Liver (tissue), 9 donors: ENCODE results near the gene RASSF10. TPM values are rescaled to one million over a fixed set of nuclear protein-coding genes. Genes with fewer than 3 reads are reported as not detected.

ENCODE experiments used
- DNase-seq: peaks from one replicate; pipeline ENCODE4 v3.0.0-alpha.2; 2017; ENCODE audit warnings: low spot score
- H3K27ac ChIP-seq, 2 donors: one replicate each; pipeline ENCODE4 v1.7.0; 2013; ENCODE audit warnings: inconsistent platforms in 2 of 2, low read length in 2 of 2, control low read depth in 1 of 2, low read depth in 1 of 2, mild to moderate bottlenecking in 1 of 2
- H3K27me3 ChIP-seq, 4 donors: one replicate each; pipeline versions ENCODE4 v1.6.1 to v1.7.0; 2013; ENCODE audit warnings: low read length in 3 of 4, inconsistent platforms in 1 of 4, mild to moderate bottlenecking in 1 of 4, moderate library complexity in 1 of 4; ENCODE audit not compliant: control insufficient read depth in 4 of 4, insufficient read depth in 4 of 4
- H3K36me3 ChIP-seq, 4 donors: one replicate each; pipeline versions ENCODE4 v1.6.1 to v1.7.0; 2013; ENCODE audit warnings: low read length in 3 of 4, mild to moderate bottlenecking in 3 of 4, low read depth in 1 of 4, moderate library complexity in 1 of 4; ENCODE audit not compliant: control insufficient read depth in 4 of 4, insufficient read depth in 3 of 4
- H3K4me1 ChIP-seq, 4 donors: one replicate each; pipeline versions ENCODE4 v1.6.1 to v1.7.0; 2013; ENCODE audit warnings: low read length in 3 of 4, mild to moderate bottlenecking in 3 of 4, moderate library complexity in 1 of 4; ENCODE audit not compliant: control insufficient read depth in 4 of 4, insufficient read depth in 4 of 4
- H3K4me3 ChIP-seq, 3 donors: one replicate each; pipeline versions ENCODE4 v1.6.1 to v1.7.0; 2013; ENCODE audit warnings: low read length in 3 of 3, control low read depth in 1 of 3, low read depth in 1 of 3, mild to moderate bottlenecking in 1 of 3
- H3K9ac ChIP-seq, 2 donors: one replicate each; pipeline ENCODE4 v1.7.0; 2013; ENCODE audit warnings: low read length in 2 of 2, mild to moderate bottlenecking in 2 of 2, moderate library complexity in 2 of 2, control low read depth in 1 of 2, low read depth in 1 of 2
- H3K9me3 ChIP-seq, 4 donors: one replicate each; pipeline versions ENCODE4 v1.6.1 to v1.7.0; 2013; ENCODE audit warnings: low read length in 3 of 4; ENCODE audit not compliant: control insufficient read depth in 4 of 4
- EGR1 ChIP-seq, 2 donors: IDR thresholded peaks; 2 replicates each; pipeline ENCODE4 v1.6.1; 2016 to 2018; ENCODE audit warnings: antibody characterized with exemption in 2 of 2, low read depth in 2 of 2
- FOXA1 ChIP-seq: IDR thresholded peaks from 2 replicates; pipeline ENCODE4 v1.6.1; 2016; ENCODE audit warnings: antibody characterized with exemption
- FOXA2 ChIP-seq: IDR thresholded peaks from 2 replicates; pipeline ENCODE4 v1.6.1; 2016; ENCODE audit warnings: antibody characterized with exemption
- GABPA ChIP-seq, 2 donors: IDR thresholded peaks in 1 of 2; conservative IDR thresholded peaks in 1 of 2; 2 replicates each; pipeline ENCODE4 v1.6.1; 2016; ENCODE audit warnings: antibody characterized with exemption in 2 of 2, mild to moderate bottlenecking in 1 of 2, moderate library complexity in 1 of 2
- HNF4A ChIP-seq, 2 donors: conservative IDR thresholded peaks; 2 replicates each; pipeline ENCODE4 v1.6.1; 2016; ENCODE audit warnings: antibody characterized with exemption in 2 of 2, mild to moderate bottlenecking in 2 of 2
- HNF4G ChIP-seq: IDR thresholded peaks from 2 replicates; pipeline ENCODE4 v1.6.1; 2016; ENCODE audit warnings: antibody characterized with exemption
- JUND ChIP-seq, 2 donors: IDR thresholded peaks; 2 replicates each; pipeline ENCODE4 v1.6.1; 2016; ENCODE audit warnings: antibody characterized with exemption in 2 of 2
- NR2F2 ChIP-seq: IDR thresholded peaks from 2 replicates; pipeline ENCODE4 v1.6.1; 2016; ENCODE audit warnings: antibody characterized with exemption
- RAD21 ChIP-seq, 2 donors: IDR thresholded peaks; 2 replicates each; pipeline ENCODE4 v1.6.1; 2016; ENCODE audit warnings: antibody characterized with exemption in 2 of 2, mild to moderate bottlenecking in 2 of 2
- RXRA ChIP-seq, 2 donors: IDR thresholded peaks; 2 replicates each; pipeline ENCODE4 v1.6.1; 2017 to 2018; ENCODE audit warnings: antibody characterized with exemption in 2 of 2, mild to moderate bottlenecking in 1 of 2
- SP1 ChIP-seq: IDR thresholded peaks from 2 replicates; pipeline ENCODE4 v1.6.1; 2018; ENCODE audit warnings: antibody characterized with exemption, mild to moderate bottlenecking
- TAF1 ChIP-seq: conservative IDR thresholded peaks from 2 replicates; pipeline ENCODE4 v1.6.1; 2016; ENCODE audit warnings: antibody characterized with exemption, mild to moderate bottlenecking
- YY1 ChIP-seq: IDR thresholded peaks from 2 replicates; pipeline ENCODE4 v1.6.1; 2016; ENCODE audit warnings: antibody characterized with exemption, mild to moderate bottlenecking
- WGBS: extraction: QIAGEN DNeasy Blood & Tissue Kit; methylation state at CpG from one replicate; pipeline ENCODE4 v1.1.7; 2013; 5-methylcytosine and 5-hydroxymethylcytosine counted together
- polyA plus RNA-seq, 2 donors: library from polyadenylated mRNA; stranded (reverse) in 1 of 2; unstranded in 1 of 2; fragments of 200-250 nt in 1 of 2; fragments of >200 nt in 1 of 2; fragmentation: Nextera tagmentation in 1 of 2; extraction: Ambion mirVana in 1 of 2; gene quantifications; one replicate each; pipeline versions ENCODE4 v1.2.1 to v1.2.3, GENCODE V29; 2013 to 2015
- total RNA-seq, 2 donors: library from RNA; depleted of rRNA; stranded (reverse); fragments of >200 nt; gene quantifications; one replicate each; pipeline ENCODE4 v1.2.3, GENCODE V29; 2014
- TF ChIP-seq, protein P1 (sequence below): IDR thresholded peaks from 2 replicates; pipeline ENCODE4 v1.6.1; 2016; ENCODE audit warnings: antibody characterized with exemption
- TF ChIP-seq, protein P2 (sequence below): fragments of 150-350 bp; IDR thresholded peaks from 2 replicates; pipeline ENCODE4 v1.5.1; 2017; ENCODE audit warnings: improper control_type of control experiment, low read depth, low read length; ENCODE audit not compliant: missing input control
- TF ChIP-seq, protein P3 (sequence below): IDR thresholded peaks from 2 replicates; pipeline ENCODE4 v1.6.1; 2016; ENCODE audit warnings: antibody characterized with exemption
- TF ChIP-seq, protein P4 (sequence below): IDR thresholded peaks from 2 replicates; pipeline ENCODE4 v1.6.1; 2016; ENCODE audit warnings: antibody characterized with exemption
- TF ChIP-seq, protein P5 (sequence below): IDR thresholded peaks from 2 replicates; pipeline ENCODE4 v1.6.1; 2016; ENCODE audit warnings: antibody characterized with exemption, mild to moderate bottlenecking
- donor health status: healthy.
- donor health status: healthy.
- donor health status: healthy.
- donor health status: healthy.
- donor health status: healthy.

The RASSF10 gene
- total and polyA plus RNA-seq, 4 donors = 0.03 to 1.9 (median 0.08) TPM; not detected in 1

DNA sequence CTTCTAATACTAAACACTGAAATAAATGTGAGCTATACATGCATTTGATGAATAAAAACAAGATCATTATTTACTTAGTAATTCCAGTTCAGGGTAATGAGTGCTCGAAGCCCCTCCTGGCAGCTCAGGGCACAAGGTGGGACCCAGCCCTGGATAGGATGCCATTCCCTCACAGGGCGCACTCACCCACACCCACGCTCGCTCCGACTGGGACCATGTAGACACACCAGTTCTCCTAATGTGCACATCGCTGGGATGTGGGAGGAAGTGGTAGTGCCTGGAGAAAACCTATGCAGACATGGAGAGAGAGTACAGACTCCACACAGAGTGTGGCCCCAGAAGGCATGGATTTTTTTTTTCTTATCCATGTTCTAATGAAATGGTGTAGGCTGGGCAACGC lies 44.5 kb upstream of the RASSF10 start:
- Histone ChIP-seq H3K27ac (no peak overlapping the region), H3K4me1 (peaks cover 0 to 3% (median 0%) of the 10 kb centered on the region in 4 donors), H3K27me3 (no peaks in the 10 kb centered on the region), H3K9ac (no peak overlapping the region), H3K9me3 (no peaks in the 10 kb centered on the region), H3K36me3 (no peaks in the 10 kb centered on the region), H3K4me3 (no peak overlapping the region)
- TF ChIP-seq, protein P1, sequence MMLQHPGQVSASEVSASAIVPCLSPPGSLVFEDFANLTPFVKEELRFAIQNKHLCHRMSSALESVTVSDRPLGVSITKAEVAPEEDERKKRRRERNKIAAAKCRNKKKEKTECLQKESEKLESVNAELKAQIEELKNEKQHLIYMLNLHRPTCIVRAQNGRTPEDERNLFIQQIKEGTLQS = no peak
- no peak for TF ChIP-seq RXRA (IDR thresholded peaks at IDR 0.05)
- TF ChIP-seq, protein P2, sequence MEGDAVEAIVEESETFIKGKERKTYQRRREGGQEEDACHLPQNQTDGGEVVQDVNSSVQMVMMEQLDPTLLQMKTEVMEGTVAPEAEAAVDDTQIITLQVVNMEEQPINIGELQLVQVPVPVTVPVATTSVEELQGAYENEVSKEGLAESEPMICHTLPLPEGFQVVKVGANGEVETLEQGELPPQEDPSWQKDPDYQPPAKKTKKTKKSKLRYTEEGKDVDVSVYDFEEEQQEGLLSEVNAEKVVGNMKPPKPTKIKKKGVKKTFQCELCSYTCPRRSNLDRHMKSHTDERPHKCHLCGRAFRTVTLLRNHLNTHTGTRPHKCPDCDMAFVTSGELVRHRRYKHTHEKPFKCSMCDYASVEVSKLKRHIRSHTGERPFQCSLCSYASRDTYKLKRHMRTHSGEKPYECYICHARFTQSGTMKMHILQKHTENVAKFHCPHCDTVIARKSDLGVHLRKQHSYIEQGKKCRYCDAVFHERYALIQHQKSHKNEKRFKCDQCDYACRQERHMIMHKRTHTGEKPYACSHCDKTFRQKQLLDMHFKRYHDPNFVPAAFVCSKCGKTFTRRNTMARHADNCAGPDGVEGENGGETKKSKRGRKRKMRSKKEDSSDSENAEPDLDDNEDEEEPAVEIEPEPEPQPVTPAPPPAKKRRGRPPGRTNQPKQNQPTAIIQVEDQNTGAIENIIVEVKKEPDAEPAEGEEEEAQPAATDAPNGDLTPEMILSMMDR = no peak
- no peak for TF ChIP-seq HNF4A (conservative IDR thresholded peaks at IDR 0.05)
- TF ChIP-seq, protein P3, sequence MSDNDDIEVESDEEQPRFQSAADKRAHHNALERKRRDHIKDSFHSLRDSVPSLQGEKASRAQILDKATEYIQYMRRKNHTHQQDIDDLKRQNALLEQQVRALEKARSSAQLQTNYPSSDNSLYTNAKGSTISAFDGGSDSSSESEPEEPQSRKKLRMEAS = no peak
- no peak for TF ChIP-seq NR2F2
- no peak for TF ChIP-seq HNF4G
- TF ChIP-seq, protein P4, sequence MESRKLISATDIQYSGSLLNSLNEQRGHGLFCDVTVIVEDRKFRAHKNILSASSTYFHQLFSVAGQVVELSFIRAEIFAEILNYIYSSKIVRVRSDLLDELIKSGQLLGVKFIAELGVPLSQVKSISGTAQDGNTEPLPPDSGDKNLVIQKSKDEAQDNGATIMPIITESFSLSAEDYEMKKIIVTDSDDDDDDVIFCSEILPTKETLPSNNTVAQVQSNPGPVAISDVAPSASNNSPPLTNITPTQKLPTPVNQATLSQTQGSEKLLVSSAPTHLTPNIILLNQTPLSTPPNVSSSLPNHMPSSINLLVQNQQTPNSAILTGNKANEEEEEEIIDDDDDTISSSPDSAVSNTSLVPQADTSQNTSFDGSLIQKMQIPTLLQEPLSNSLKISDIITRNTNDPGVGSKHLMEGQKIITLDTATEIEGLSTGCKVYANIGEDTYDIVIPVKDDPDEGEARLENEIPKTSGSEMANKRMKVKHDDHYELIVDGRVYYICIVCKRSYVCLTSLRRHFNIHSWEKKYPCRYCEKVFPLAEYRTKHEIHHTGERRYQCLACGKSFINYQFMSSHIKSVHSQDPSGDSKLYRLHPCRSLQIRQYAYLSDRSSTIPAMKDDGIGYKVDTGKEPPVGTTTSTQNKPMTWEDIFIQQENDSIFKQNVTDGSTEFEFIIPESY = no peak
- TF ChIP-seq GABPA (IDR thresholded peaks at IDR 0.05 in 1 of 2, conservative IDR thresholded peaks at IDR 0.05 in 1 of 2) = no peak
- no peak for TF ChIP-seq EGR1 (IDR thresholded peaks at IDR 0.05; ENCODE audit: low read depth in 2 of 2)
- TF ChIP-seq SP1 = no peak
- TF ChIP-seq TAF1 = no peak
- TF ChIP-seq FOXA1 = no peak
- no peak for TF ChIP-seq FOXA2
- TF ChIP-seq, protein P5, sequence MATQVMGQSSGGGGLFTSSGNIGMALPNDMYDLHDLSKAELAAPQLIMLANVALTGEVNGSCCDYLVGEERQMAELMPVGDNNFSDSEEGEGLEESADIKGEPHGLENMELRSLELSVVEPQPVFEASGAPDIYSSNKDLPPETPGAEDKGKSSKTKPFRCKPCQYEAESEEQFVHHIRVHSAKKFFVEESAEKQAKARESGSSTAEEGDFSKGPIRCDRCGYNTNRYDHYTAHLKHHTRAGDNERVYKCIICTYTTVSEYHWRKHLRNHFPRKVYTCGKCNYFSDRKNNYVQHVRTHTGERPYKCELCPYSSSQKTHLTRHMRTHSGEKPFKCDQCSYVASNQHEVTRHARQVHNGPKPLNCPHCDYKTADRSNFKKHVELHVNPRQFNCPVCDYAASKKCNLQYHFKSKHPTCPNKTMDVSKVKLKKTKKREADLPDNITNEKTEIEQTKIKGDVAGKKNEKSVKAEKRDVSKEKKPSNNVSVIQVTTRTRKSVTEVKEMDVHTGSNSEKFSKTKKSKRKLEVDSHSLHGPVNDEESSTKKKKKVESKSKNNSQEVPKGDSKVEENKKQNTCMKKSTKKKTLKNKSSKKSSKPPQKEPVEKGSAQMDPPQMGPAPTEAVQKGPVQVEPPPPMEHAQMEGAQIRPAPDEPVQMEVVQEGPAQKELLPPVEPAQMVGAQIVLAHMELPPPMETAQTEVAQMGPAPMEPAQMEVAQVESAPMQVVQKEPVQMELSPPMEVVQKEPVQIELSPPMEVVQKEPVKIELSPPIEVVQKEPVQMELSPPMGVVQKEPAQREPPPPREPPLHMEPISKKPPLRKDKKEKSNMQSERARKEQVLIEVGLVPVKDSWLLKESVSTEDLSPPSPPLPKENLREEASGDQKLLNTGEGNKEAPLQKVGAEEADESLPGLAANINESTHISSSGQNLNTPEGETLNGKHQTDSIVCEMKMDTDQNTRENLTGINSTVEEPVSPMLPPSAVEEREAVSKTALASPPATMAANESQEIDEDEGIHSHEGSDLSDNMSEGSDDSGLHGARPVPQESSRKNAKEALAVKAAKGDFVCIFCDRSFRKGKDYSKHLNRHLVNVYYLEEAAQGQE = no peak
- no peak for TF ChIP-seq YY1
- TF ChIP-seq JUND (IDR thresholded peaks at IDR 0.05) = no peak
- no peak for TF ChIP-seq RAD21 (IDR thresholded peaks at IDR 0.05)
- WGBS = 90% methylated on average over 7 of the region's 7 CpGs
- no peak for DNase-seq
